Fibroblast of skin of right quadriceps (primary cell): Measurements from ENCODE around the gene TEX19.
"Not testable (repeated sequence)": the region's sequence is repeated elsewhere in the genome, so short reads cannot be mapped to it uniquely, and the experiment has no call there.

ENCODE experiments used
- DNase-seq: peaks from one replicate; pipeline ENCODE4 v3.0.0-alpha.2; 2013

The TEX19 gene

GRCh38 chr17:82338858-82339633 lies 20.0 kb upstream of the TEX19 start:
- DNase-seq, result peak; percentile 78

DNA sequence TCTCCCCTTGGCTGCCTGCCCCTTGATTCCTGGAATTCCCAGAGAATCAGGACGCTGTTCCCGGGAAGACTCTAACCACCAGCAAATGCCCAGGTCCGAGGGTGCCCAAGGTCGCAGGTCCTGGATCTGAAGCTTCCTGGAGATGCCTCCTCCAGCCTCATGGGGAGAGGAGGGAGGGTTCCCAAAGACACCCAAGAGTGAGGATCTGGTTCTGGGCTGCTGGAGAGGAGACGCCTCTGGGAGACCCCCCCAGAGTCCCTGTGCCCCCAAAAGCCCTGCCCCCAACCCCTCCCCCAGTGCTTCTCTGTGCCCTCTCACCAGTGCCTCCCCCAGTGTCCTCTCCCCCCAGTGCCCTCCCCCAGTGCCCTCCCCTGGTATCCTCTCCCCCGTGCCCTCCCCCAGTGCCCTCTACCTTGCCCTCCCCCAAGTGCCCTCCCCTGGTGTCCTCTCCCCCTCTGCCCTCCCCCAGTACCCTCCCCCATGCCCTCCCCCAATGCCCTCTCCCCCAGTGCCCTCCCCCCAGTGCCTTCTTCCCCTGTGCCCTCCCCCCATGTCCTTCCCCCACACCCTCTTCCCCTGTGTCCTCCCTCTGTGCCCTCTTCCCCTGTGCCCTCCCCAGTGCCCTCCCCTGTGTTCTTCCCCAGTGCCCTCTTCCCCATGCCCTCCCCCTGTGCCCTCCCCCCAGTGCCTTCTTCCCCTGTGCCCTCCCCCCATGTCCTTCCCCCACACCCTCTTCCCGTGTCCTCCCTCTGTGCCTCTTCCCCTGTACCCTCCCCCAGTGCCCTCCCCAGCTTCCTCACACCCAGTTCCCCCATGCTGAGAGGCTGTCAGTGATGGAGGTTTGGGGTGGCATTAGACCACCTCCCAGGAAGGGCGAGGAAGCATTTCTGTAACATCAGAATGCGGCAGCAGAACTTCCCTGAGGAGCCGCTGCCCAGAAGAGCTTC lies 19.1 kb upstream of the TEX19 start:
- DNase-seq, result no peak

GRCh38 chr17:82342361-82343079 lies 16.5 kb upstream of the TEX19 start:
- no peak for DNase-seq

GRCh38 chr17:82343560-82343959 lies 15.5 kb upstream of the TEX19 start:
- no peak for DNase-seq

GRCh38 chr17:82344175-82344907 lies 14.7 kb upstream of the TEX19 start:
- no peak for DNase-seq

DNA sequence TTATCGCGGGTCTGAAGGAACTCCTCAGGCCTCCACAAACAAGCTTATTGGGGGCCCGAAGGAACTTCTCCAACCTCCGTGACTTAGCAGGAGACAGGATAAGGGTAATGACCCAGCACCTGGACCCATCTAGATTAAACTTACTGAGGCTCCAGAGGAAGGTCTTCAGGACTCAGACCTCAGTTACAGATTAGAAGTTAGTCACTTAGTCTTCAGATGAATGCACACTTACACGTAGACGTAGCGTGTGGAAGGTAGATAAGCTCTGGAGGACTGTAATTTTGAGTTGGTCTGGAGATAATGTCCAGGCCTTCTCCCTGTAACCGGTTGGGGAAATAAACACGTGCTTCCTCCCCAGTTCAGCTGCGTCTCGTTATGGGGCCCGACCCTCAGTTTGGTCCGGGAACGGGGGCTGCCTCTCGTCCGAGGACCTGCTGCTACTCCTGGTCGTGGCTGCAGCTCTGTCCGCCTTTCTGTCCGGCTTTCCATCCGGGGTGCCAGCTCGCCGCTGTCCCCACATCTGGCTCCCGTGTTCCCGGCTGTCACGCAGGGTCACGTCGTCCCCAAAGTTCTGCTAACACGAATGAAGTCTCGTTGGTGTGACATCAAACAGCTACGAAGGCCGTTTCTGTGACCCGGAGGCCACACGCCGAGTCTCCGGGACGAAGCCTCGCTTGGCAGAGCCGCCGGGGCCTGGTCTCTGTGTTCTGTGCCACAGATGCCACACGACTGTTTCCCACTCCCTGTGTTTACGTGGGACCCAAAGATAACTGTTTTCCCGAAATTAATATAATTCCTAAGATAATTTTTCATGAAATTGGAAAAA lies 13.7 kb upstream of the TEX19 start:
- no peak for DNase-seq

DNA sequence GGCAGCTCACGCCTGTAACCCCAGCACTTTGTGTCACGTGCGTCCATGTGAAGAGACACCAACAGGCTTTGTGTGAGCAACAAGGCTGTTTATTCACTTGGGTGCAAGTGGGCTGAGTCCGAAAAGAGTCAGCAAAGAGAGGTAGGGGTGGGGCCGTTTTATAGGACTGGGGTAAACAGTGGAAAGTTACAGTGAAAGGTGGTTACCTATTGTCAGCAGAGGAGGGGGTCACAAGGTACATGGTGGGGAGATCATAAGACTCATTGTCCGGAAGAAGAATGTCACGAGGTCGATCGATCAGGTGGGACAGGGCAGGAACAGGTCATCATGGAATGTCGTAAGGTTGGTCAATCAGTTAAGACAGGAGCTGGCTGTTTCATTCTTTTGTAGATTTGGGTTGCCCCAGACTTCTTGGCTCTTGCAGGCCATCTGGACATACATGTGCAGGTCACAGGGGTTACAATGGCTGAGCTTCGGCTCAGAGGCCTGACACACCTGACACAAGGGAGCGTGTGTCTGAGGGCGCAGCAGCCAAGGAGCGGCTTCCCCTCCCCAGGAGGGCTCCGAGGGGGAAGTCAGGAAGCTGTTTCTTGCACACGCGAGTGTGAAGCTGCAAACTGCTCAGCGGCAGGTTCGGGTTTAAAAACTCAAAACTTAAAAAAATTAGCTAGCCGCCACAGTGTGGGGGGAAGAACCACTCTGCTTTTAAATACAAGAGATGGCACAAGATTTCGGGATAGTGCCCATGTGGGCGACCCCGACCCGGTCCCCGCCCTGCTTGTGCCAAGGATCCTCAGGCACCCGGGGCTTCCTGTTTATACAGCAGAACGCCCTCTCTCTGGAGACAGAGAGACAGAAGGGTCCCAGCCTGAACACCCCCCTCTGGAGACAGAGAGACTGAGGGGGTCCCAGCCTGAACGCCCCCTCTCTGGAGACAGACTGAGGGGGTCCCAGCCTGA lies 12.4 kb upstream of the TEX19 start:
- DNase-seq, result no peak

DNA sequence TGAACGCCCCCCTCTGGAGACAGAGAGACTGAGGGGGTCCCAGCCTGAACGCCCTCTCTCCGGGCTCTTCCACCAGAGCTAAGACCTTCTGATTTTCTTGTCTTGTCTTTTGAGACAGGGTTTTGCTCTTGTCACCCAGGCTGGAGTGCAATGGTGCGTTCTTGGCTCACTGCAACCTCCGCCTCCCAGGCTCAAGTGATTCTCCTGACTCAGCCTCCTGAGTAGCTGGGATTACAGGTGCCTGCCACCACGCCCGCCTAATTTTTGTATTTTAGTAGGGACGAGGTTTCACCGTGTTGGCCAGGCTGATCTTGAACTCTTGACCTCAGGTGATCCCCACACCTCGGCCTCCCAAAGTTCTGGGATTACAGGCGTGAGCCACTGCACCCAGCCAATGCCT lies 11.1 kb upstream of the TEX19 start:
- DNase-seq, result not testable (repeated sequence)

- no peak for DNase-seq
Measured at GRCh38 chr17:82348434-82348833, 10.6 kb upstream of the TEX19 start.

DNA sequence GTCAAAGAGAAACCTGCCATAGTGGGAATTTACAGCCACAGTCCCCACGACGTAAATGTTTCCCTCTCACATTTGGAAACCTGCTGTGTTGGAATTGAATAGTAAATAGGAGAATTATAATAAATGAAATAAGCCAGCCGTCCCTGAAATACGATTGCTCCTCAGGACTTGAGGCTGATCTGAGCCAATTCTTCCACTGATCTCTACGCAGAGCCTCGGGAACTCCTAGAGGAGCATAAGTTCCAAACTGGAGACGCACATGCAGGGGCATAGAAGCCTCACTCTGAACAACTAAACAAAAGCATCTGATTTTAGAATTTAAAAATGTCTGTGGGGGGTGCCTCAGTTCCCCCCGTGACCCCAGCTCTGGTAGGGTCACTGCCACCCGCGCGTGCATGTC lies 10.2 kb upstream of the TEX19 start:
- no peak for DNase-seq

DNA sequence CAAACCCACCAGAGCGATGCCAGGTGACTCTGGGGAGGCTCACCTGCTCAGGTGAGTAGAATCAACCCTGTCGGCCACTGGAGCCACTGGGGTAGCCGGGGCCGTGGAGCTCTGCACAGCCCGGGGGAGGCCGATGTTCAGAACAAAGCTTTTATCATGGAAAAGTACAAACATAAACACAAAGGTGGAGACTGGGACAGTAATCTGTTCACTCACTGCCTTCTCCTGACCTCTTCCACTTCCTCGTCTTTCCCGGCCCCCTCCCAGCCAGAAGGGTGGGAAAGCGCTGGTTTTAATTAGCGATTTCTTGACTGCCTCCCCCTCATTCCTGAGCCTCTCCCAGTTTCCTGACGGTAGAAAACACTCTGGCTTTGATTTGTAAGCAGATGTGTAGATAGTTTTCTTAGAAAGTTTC lies 9.8 kb upstream of the TEX19 start:
- DNase-seq, result peak; percentile 77

GRCh38 chr17:82350182-82351030 lies 8.6 kb upstream of the TEX19 start:
- no peak for DNase-seq

GRCh38 chr17:82351254-82351712 lies 7.8 kb upstream of the TEX19 start:
- DNase-seq, result no peak

- peak; percentile 73 for DNase-seq
Measured at GRCh38 chr17:82351713-82352488, 7.1 kb upstream of the TEX19 start.

GRCh38 chr17:82353484-82353883 lies 5.6 kb upstream of the TEX19 start:
- no peak for DNase-seq

DNA sequence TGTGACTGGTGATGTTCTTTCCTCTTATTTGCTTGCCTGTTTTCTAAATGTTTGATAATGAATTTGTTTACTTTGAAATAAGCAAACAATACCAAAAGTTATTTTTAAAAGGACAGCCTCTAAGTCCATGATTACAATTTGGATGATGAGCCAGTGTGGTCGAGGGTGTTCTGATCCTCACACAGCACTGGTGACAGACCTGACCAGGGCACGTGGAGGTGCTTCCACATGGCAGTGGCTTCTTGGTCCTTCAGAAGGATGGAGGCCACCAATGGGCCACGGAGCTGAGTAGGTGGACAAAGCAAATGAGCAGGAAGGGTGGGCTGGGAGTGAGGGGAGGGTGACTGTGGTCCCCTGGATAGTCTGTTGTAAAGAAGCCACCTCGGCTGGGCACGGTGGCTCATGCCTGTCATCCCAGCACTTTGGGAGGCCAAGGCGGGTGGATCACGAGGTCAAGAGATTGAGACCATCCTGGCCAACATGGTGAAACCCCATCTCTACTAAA lies 4.2 kb upstream of the TEX19 start:
- DNase-seq, result no peak

DNA sequence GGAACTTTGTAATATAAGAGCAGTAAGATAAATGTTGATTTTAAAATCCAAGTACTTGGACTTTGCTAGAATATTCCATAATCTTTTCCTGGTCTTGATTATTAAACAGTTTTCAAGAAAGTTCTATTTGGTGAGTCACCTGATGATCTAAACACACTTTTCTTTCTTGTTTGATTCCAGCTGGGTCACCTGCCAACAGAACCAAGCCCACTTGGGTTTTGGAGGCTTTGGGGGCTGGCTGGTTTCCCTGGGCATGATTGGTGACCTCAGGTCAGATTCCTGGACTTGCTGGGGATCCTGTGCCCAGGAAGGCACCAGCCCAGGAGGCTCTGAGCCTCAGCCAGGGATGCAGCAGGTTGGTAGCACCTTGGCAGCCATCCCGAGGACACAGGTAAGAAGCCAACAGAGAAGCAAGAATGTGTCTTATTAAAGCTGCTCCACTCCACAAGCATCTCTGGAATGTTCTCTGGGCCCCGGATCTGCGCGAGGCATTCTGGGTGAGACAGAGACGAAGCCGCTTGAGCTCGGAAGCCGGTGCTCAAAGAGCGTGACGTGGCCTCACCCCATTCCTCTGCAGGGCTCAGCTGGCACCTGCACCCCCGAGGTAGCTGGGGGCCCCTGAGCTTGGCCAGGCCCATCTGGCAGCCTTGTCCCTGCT lies 3.1 kb upstream of the TEX19 start:
- DNase-seq, result peak; percentile 32
